Esophagus squamous epithelium (tissue), 5 donors: ENCODE results near the gene ANO3. TPM values are rescaled to one million over a fixed set of nuclear protein-coding genes. Genes with fewer than 3 reads are reported as not detected.
"Not testable (repeated sequence)": the region's sequence is repeated elsewhere in the genome, so short reads cannot be mapped to it uniquely, and the experiment has no call there.

Source experiments
- DNase-seq: peaks from one replicate; lab custom pipeline; 2025; lab: John Stamatoyannopoulos, UW
- H3K27ac ChIP-seq, 4 donors: fragments of 200-600 bp; sonication (generic); one replicate each; pipeline ENCODE4 v1.5.1; 2016 to 2019; ENCODE audit warnings: mild to moderate bottlenecking in 1 of 4
- H3K27me3 ChIP-seq, 4 donors: fragments of 200-600 bp; sonication (generic); 1 replicate in 3 of 4; 2 replicates in 1 of 4; pipeline versions ENCODE4 v1.5.1 to v1.6.0; 2017 to 2021; ENCODE audit warnings: antibody characterized with exemption in 1 of 4
- H3K36me3 ChIP-seq, 3 donors: fragments of 200-600 bp; sonication (generic); one replicate each; pipeline ENCODE4 v1.5.1; 2016 to 2019
- H3K4me1 ChIP-seq, 3 donors: fragments of 200-600 bp; sonication (generic); one replicate each; pipeline ENCODE4 v1.5.1; 2017 to 2019
- H3K4me3 ChIP-seq, 4 donors: fragments of 200-600 bp; sonication (generic); 1 replicate in 3 of 4; 2 replicates in 1 of 4; pipeline ENCODE4 v1.5.1; 2016 to 2019; ENCODE audit warnings: mild to moderate bottlenecking in 2 of 4, moderate library complexity in 1 of 4
- H3K9me3 ChIP-seq, 3 donors: fragments of 200-600 bp; sonication (generic); one replicate each; pipeline ENCODE4 v1.5.1; 2016 to 2019
- POLR2A ChIP-seq, 4 donors: fragments of 450-650 bp; IDR thresholded peaks; one replicate each; pipeline ENCODE4 v1.6.1; 2017; ENCODE audit warnings: antibody characterized with exemption in 4 of 4, mild to moderate bottlenecking in 4 of 4, moderate library complexity in 3 of 4
- WGBS, 2 donors: methylation state at CpG; one replicate each; pipeline ENCODE4 v1.1.5; 2018; 5-methylcytosine and 5-hydroxymethylcytosine counted together
- intact Hi-C: fragments of 100-400 bp; cut with DNase I; formaldehyde crosslinking; loops from one replicate; pipeline ENCODE4 v1.15.0; 2022
- total RNA-seq, 4 donors: library from RNA; depleted of rRNA; stranded (reverse); fragments of >200 nt; gene quantifications; one replicate each; pipeline ENCODE4 v1.1.0, GENCODE V29; 2016
- TF ChIP-seq, protein P1 (sequence below), 6 experiments: fragments of 450-650 bp in 4 of 6; fragments of 200-600 bp in 2 of 6; sonication (generic) in 2 of 6; IDR thresholded peaks; one replicate each; pipeline ENCODE4 v1.5.1; 2016 to 2019; ENCODE audit warnings: antibody characterized with exemption in 6 of 6, mild to moderate bottlenecking in 4 of 6, moderate library complexity in 4 of 6
- donor health status: DM: yes; HTN: yes; CAD: no.

Gene ANO3
- total RNA-seq, 4 donors from 2014 or later, result not detected

DNA sequence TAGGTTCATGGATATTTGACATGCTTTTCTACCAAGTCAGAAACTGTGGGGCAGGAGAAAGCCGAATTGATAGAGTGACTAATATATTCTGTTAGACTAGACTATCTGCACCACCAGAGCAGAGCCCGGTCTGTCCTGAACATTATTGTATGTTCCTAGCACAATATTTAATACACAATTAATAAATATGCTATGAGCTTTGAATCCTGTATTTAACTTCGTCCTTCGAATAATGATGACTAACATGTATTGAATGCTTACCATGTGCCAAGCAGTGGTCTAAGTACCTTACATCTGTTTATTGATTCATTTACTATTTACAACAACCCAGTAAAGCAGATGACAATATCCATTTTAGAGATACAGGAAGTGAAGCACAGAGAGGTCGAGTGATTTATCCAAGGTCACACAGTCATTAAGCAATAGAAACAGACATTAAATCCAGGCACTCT, 44.8 kb upstream of the ANO3 start:
- no peaks in the 10 kb centered on the region for H3K9me3 ChIP-seq
- H3K27ac ChIP-seq, result no peak overlapping the region
- H3K27me3 ChIP-seq, result peaks cover 0 to 5% (median 0%) of the 10 kb centered on the region in 4 donors
- H3K4me3 ChIP-seq, result no peak overlapping the region
- peaks cover 0 to 5% (median 0%) of the 10 kb centered on the region in 3 donors for H3K4me1 ChIP-seq
- intact Hi-C loops, result no loop called here
- H3K36me3 ChIP-seq, result no peaks in the 10 kb centered on the region
- TF ChIP-seq, protein P1, sequence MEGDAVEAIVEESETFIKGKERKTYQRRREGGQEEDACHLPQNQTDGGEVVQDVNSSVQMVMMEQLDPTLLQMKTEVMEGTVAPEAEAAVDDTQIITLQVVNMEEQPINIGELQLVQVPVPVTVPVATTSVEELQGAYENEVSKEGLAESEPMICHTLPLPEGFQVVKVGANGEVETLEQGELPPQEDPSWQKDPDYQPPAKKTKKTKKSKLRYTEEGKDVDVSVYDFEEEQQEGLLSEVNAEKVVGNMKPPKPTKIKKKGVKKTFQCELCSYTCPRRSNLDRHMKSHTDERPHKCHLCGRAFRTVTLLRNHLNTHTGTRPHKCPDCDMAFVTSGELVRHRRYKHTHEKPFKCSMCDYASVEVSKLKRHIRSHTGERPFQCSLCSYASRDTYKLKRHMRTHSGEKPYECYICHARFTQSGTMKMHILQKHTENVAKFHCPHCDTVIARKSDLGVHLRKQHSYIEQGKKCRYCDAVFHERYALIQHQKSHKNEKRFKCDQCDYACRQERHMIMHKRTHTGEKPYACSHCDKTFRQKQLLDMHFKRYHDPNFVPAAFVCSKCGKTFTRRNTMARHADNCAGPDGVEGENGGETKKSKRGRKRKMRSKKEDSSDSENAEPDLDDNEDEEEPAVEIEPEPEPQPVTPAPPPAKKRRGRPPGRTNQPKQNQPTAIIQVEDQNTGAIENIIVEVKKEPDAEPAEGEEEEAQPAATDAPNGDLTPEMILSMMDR (IDR thresholded peaks at IDR 0.05), result no peak
- no peak for TF ChIP-seq POLR2A (IDR thresholded peaks at IDR 0.05)
- WGBS, 2 donors, result 57 to 62% methylated on average over 5 of the region's 5 CpGs
- no peak for DNase-seq

DNA sequence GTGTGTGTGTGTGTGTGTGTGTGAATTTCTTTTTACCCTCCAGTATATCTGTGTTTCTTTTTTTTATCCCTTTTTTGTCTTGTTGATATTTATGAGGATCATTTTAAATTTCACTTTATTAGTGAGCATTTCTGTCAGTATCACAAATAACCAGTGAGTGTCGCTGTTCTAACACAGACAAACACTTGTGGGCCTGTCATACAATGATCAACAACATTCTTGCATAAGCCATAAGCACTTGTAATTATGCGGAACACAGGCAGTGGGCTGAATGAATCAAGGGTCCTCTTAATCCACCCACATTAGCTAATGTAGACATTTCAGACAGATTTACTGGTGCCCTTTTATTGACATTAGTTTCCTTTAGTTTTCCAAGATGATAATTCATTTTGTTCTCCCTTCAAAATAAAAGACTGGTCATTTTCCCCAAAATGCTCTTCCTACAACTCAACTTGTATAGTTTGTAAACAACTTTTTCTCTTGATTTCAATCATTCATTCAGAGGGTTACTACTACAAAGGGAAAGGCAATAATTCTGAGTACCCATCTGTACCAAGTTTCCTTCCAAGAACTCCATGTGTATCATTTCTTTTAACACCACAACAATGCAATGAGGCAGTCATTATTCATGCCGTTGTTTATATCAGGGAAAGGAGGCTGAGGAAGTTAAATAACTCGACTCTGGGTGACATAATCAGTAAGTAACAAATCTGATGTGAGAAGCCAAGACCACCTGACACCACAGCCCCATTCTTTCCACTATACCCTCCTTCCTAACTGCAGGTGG, 34.5 kb upstream of the ANO3 start:
- intact Hi-C loops, result no loop called here
- Histone ChIP-seq H3K36me3 (no peaks in the 10 kb centered on the region), H3K27me3 (peaks cover 0 to 5% (median 0%) of the 10 kb centered on the region in 4 donors), H3K4me1 (peaks cover 0 to 8% (median 4%) of the 10 kb centered on the region in 3 donors), H3K27ac (no peak overlapping the region), H3K9me3 (no peaks in the 10 kb centered on the region), H3K4me3 (no peak overlapping the region)
- DNase-seq, result no peak
- TF ChIP-seq POLR2A (IDR thresholded peaks at IDR 0.05), result no peak
- TF ChIP-seq, protein P1 (IDR thresholded peaks at IDR 0.05), result peak in 5 of 6 experiments; percentile 51 to 83 (median 64)
- WGBS, 2 donors, result 11 to 20% methylated on average over 4 of the region's 4 CpGs

DNA sequence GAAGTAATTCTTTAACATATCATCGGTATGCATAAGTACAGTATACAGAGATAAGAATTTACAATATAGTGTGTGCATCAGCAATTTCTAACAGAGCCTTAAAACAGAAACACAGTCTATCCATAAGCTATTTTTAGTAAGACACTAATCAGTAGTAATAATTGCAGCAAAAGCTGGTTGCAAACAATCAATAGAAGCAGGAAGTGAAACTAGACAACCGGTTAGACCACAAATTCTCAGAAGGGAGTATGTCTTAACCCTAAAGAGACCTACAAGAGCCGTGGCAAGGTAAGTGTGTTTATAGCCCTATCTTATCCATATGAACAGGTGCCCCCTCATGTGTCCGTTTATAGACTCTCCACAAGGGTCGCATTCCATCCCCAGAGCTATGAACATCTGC, 15.6 kb upstream of the ANO3 start:
- peaks cover 0 to 87% (median 2%) of the 10 kb centered on the region in 4 donors for H3K27me3 ChIP-seq
- H3K4me1 ChIP-seq, DNase-seq, intact Hi-C loops, H3K36me3 ChIP-seq, H3K4me3 ChIP-seq, H3K9me3 ChIP-seq, H3K27ac ChIP-seq: not testable (repeated sequence)
- 49 to 65% methylated on average over 5 of the region's 5 CpGs for WGBS, 2 donors

DNA sequence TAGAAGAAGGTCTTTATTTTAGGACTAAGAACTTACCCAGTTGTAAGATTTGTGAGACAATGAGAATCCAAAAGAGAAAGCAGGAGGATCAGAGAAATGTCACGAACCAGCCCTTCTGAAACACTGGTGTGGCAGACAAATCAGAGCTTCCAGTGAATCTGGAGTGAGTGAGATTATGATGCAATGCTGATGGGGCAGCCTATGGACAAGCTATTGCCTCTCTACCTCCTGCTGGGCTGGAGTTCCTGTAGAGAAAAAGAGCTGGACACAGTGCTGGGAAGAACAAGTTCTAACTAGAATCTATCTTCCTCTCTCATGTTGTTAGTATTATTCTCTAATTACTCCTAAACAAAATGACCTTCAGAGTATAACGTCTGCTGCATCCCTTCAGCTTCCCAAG, 12.0 kb upstream of the ANO3 start:
- DNase-seq, result no peak
- WGBS, 2 donors, result 18 to 34% methylated on average over 2 of the region's 2 CpGs

DNA sequence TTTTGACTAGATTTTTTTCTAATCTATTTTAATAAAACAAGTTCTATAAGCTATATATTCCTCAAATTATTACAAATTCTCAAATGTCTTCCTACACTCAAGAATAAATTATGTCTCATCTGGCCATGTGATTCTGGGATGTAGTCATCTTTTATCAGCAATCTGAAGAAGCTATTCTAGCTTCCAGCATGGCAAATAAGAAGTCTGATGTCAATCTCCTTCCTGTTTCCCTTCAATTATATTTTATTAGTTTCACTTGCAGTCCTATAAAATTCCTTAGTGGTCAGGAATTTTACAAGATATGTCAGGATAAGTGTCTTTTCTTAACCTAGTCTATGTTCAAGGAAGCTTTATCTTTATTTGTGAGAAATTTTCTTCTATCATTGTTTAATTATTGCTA, 10.4 kb upstream of the ANO3 start:
- TF ChIP-seq POLR2A (IDR thresholded peaks at IDR 0.05), result no peak
- TF ChIP-seq, protein P1 (IDR thresholded peaks at IDR 0.05), result no peak
- H3K36me3 ChIP-seq, result no peaks in the 10 kb centered on the region

More for the DNA sequence above, 12.0 kb upstream of the ANO3 start:
- Histone ChIP-seq H3K9me3 (no peaks in the 10 kb centered on the region), H3K4me3 (no peak overlapping the region), H3K4me1 (no peaks in the 10 kb centered on the region), H3K36me3 (no peaks in the 10 kb centered on the region), H3K27me3 (peaks cover 0 to 94% (median 2%) of the 10 kb centered on the region in 4 donors), H3K27ac (no peak overlapping the region)
- TF ChIP-seq, protein P1 (IDR thresholded peaks at IDR 0.05), result no peak
- no peak for TF ChIP-seq POLR2A (IDR thresholded peaks at IDR 0.05)
- intact Hi-C loops, result no loop called here

More for the DNA sequence above, 10.4 kb upstream of the ANO3 start:
- Histone ChIP-seq H3K4me3 (no peak overlapping the region), H3K9me3 (no peaks in the 10 kb centered on the region), H3K27ac (no peak overlapping the region), H3K27me3 (peaks cover 0 to 92% (median 2%) of the 10 kb centered on the region in 4 donors), H3K4me1 (peaks cover 0 to 4% (median 0%) of the 10 kb centered on the region in 3 donors)
- no peak for DNase-seq
- intact Hi-C loops, result no loop called here
